Fibroblast of lung (primary cell): Measurements from ENCODE around the gene STRA6. TPM values are rescaled to one million over a fixed set of nuclear protein-coding genes. Genes with fewer than 3 reads are reported as not detected.

ENCODE experiments used
- DNase-seq, 2 donors: peaks; one replicate each; pipeline versions ENCODE4 v3.0.0 to v3.0.0-alpha.2; 2010; ENCODE audit warnings: low read depth in 2 of 2
- H2AFZ ChIP-seq: 2 replicates; pipeline ENCODE4 v1.5.1; 2012; ENCODE audit warnings: low read length, control low read depth, inconsistent platforms
- H3K27ac ChIP-seq: 2 replicates; pipeline ENCODE4 v1.5.1; 2011; ENCODE audit warnings: low read length, control low read depth; ENCODE audit not compliant: insufficient read depth
- H3K27me3 ChIP-seq: 2 replicates; pipeline ENCODE4 v1.5.1; 2011; ENCODE audit warnings: mild to moderate bottlenecking, low read length; ENCODE audit not compliant: control insufficient read depth, insufficient read depth
- H3K36me3 ChIP-seq: 2 replicates; pipeline ENCODE4 v1.5.1; 2011; ENCODE audit warnings: low read length; ENCODE audit not compliant: control insufficient read depth, insufficient read depth
- H3K4me1 ChIP-seq: 2 replicates; pipeline ENCODE4 v1.5.1; 2011; ENCODE audit warnings: low read length; ENCODE audit not compliant: control insufficient read depth, insufficient read depth; ENCODE audit errors: extremely low read depth
- H3K4me2 ChIP-seq: 2 replicates; pipeline ENCODE4 v1.5.1; 2011; ENCODE audit warnings: low read length, control low read depth; ENCODE audit not compliant: insufficient read depth; ENCODE audit errors: extremely low read depth
- H3K4me3 ChIP-seq, 4 experiments: fragments of 200-600 bp in 1 of 4; sonication (generic) in 1 of 4; replicated peaks in 1 of 4; 2 replicates each; pipeline ENCODE4 v1.5.1; 2011 to 2016; ENCODE audit warnings: low read length in 4 of 4, low read depth in 3 of 4, mild to moderate bottlenecking in 3 of 4, control low read depth in 2 of 4, inconsistent platforms in 1 of 4, mixed read lengths in 1 of 4; ENCODE audit not compliant: insufficient read depth in 1 of 4; ENCODE audit errors: control extremely low read depth in 1 of 4
- H3K79me2 ChIP-seq: 2 replicates; pipeline ENCODE4 v1.5.1; 2012; ENCODE audit warnings: mild to moderate bottlenecking, low read length, inconsistent platforms; ENCODE audit not compliant: control insufficient read depth, insufficient read depth
- H3K9ac ChIP-seq: 2 replicates; pipeline ENCODE4 v1.5.1; 2011; ENCODE audit warnings: mild to moderate bottlenecking, low read length, control low read depth; ENCODE audit not compliant: insufficient read depth
- H3K9me3 ChIP-seq: 2 replicates; pipeline ENCODE4 v1.5.1; 2012; ENCODE audit warnings: low read depth, low read length; ENCODE audit not compliant: control insufficient read depth, insufficient read depth
- H4K20me1 ChIP-seq: 2 replicates; pipeline ENCODE4 v1.5.1; 2011; ENCODE audit warnings: low read length; ENCODE audit not compliant: control insufficient read depth, insufficient read depth; ENCODE audit errors: extremely low read depth
- EZH2 ChIP-seq: IDR thresholded peaks from 2 replicates; pipeline ENCODE4 v1.5.1; 2012; ENCODE audit warnings: low read length, control low read depth, mild to moderate bottlenecking; ENCODE audit errors: missing control alignments
- polyA plus RNA-seq, 2 donors: library from polyadenylated mRNA; depleted of rRNA in 1 of 2; stranded (reverse) in 1 of 2; unstranded in 1 of 2; fragments of >200 nt; gene quantifications; 2 replicates each; pipeline ENCODE4 v1.2.1, GENCODE V29; 2011 to 2012; ENCODE audit warnings: missing spikeins in 1 of 2
- total RNA-seq: library from RNA; depleted of rRNA; stranded (reverse); fragments of >200 nt; gene quantifications from 2 replicates; pipeline ENCODE4 v1.2.1, GENCODE V29; 2014
- TF ChIP-seq, protein P1 (sequence below), 2 donors: IDR thresholded peaks in 1 of 2; conservative IDR thresholded peaks in 1 of 2; 1 replicate in 1 of 2; 2 replicates in 1 of 2; pipeline ENCODE4 v1.5.1; 2011 to 2012; ENCODE audit warnings: low read length in 2 of 2, control low read depth in 1 of 2, inconsistent platforms in 1 of 2, low read depth in 1 of 2, mild to moderate bottlenecking in 1 of 2

Gene STRA6
- total and polyA plus RNA-seq, 2 donors (not counting 1 experiment from before 2014, with no cell fraction given) = 0.17 TPM; not detected in 1

DNA sequence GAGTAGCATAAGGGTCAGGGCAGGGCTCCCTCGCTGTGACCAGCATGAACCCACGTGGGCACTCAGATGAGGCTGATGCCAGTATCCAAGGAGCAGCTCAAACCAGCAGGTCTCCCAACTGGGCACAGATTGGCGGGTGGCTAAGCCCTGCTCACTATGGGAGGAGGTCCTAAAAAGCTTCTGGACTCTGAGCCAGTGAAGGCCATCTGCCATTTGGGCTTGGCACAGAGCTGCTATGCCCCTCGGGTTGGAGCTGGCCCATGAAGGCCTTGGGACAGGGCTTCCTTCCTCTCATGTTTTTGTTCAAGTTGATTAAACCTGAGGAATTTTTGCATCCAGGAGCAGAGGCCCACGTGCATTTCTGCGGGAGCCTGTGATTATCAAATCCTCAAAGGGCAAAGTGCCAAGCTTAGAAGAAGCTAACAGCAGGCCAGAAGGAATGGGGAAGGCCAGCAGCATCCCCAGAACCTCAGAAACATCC lies 4.3 kb upstream of the STRA6 start:
- Histone ChIP-seq H3K4me2 (no peak overlapping the region), H3K27ac (no peak overlapping the region), H3K27me3 (peaks cover 5% of the 10 kb centered on the region), H3K9ac (no peak overlapping the region), H2AFZ (no peak overlapping the region), H3K4me3 (no peak overlapping the region), H3K9me3 (no peaks in the 10 kb centered on the region), H3K79me2 (no peaks in the 10 kb centered on the region), H3K36me3 (no peaks in the 10 kb centered on the region), H4K20me1 (no peaks in the 10 kb centered on the region), H3K4me1 (no peaks in the 10 kb centered on the region)
- peak in 1 of 2 donors; percentile 83 for DNase-seq
- TF ChIP-seq EZH2 = no peak
- TF ChIP-seq, protein P1, sequence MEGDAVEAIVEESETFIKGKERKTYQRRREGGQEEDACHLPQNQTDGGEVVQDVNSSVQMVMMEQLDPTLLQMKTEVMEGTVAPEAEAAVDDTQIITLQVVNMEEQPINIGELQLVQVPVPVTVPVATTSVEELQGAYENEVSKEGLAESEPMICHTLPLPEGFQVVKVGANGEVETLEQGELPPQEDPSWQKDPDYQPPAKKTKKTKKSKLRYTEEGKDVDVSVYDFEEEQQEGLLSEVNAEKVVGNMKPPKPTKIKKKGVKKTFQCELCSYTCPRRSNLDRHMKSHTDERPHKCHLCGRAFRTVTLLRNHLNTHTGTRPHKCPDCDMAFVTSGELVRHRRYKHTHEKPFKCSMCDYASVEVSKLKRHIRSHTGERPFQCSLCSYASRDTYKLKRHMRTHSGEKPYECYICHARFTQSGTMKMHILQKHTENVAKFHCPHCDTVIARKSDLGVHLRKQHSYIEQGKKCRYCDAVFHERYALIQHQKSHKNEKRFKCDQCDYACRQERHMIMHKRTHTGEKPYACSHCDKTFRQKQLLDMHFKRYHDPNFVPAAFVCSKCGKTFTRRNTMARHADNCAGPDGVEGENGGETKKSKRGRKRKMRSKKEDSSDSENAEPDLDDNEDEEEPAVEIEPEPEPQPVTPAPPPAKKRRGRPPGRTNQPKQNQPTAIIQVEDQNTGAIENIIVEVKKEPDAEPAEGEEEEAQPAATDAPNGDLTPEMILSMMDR (conservative IDR thresholded peaks at IDR 0.05 in 1 of 2, IDR thresholded peaks at IDR 0.05 in 1 of 2; ENCODE audit: low read depth in 1 of 2, low read length in 2 of 2) = no peak

DNA sequence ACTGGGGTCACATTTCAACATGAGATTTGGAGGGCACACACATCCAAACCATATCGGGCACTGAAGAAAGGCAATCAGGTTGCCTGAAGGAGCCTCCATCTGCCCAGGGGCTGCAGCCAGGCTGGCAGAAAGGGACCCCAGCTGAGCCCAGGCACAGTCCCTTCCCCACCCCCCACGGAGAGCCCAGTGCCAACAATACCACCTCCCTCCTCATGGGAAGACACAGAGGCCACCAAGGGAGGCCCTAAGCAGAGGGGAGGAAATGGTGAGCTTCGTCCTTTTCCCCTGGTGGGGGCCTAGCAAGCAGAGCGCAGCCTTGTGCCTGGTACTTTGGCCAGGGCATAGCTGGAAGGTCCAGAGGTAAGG lies 3.0 kb upstream of the STRA6 start:
- no peaks in the 10 kb centered on the region for H3K79me2 ChIP-seq
- no peak overlapping the region for H3K27ac ChIP-seq
- TF ChIP-seq, protein P1 (conservative IDR thresholded peaks at IDR 0.05 in 1 of 2, IDR thresholded peaks at IDR 0.05 in 1 of 2; ENCODE audit: low read depth in 1 of 2, low read length in 2 of 2) = no peak
- TF ChIP-seq EZH2 = no peak
- H3K36me3 ChIP-seq = no peaks in the 10 kb centered on the region
- no peaks in the 10 kb centered on the region for H3K9me3 ChIP-seq
- H2AFZ ChIP-seq = no peak overlapping the region
- no peak overlapping the region for H3K9ac ChIP-seq
- no peak overlapping the region for H3K4me2 ChIP-seq
- H3K4me3 ChIP-seq = no peak overlapping the region
- H3K27me3 ChIP-seq = peaks cover 3% of the 10 kb centered on the region
- peaks cover 4% of the 10 kb centered on the region for H3K4me1 ChIP-seq
- DNase-seq = no peak
- H4K20me1 ChIP-seq = no peaks in the 10 kb centered on the region

DNA sequence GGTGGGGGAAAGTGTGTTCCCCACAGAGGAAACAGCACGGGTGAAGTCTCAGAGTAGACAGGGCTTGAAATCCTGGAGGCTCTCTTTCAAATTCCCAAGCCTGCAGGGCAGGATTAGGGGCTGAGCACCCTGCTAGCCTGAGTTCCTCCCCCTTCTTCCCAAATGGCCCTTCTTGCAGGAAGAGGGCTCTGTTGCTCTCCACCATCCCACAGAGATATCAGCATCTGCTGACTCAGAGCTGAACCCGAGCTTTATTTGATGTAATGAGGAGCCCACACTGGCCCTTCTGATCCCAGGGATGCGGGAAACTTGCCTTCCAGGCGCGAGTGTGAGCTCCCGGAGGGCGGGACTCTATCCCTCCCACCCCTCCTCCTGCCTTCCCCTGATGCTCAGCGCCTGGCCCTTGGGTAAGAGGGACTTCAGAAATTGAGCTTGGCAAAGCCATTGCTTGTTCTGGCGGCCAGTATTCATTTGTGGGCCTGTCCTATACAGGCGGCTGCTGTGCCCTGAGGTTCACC lies 1.4 kb upstream of the STRA6 start:
- H4K20me1 ChIP-seq = no peaks in the 10 kb centered on the region
- no peak overlapping the region for H3K4me3 ChIP-seq
- no peaks in the 10 kb centered on the region for H3K9me3 ChIP-seq
- H2AFZ ChIP-seq = no peak overlapping the region
- H3K27me3 ChIP-seq = peaks cover 3% of the 10 kb centered on the region
- no peaks in the 10 kb centered on the region for H3K79me2 ChIP-seq
- no peak overlapping the region for H3K9ac ChIP-seq
- no peaks in the 10 kb centered on the region for H3K36me3 ChIP-seq
- peaks cover 7% of the 10 kb centered on the region for H3K4me1 ChIP-seq
- H3K4me2 ChIP-seq = no peak overlapping the region
- TF ChIP-seq, protein P1 (conservative IDR thresholded peaks at IDR 0.05 in 1 of 2, IDR thresholded peaks at IDR 0.05 in 1 of 2; ENCODE audit: low read depth in 1 of 2, low read length in 2 of 2) = no peak
- TF ChIP-seq EZH2 = no peak
- H3K27ac ChIP-seq = no peak overlapping the region
- peak; percentile 57 to 86 for DNase-seq
